ENCODE results near the gene HPX. TPM values are rescaled to one million over a fixed set of nuclear protein-coding genes. Genes with fewer than 3 reads are reported as not detected.

The HPX gene
- total RNA-seq, 1 donor from 2014 or later: 2.5 TPM

- DNase-seq (ENCODE audit: extremely low read depth, low read depth, low spot score): no peak
Measured at GRCh38 chr11:6418557-6419008, 22.2 kb downstream of the HPX start.

- no peak for DNase-seq (ENCODE audit: extremely low read depth, low read depth, low spot score)
Measured at GRCh38 chr11:6417907-6418556, 22.8 kb downstream of the HPX start.

- no peak for DNase-seq (ENCODE audit: extremely low read depth, low read depth, low spot score)
Measured at GRCh38 chr11:6415797-6416196, 25.0 kb downstream of the HPX start.

GRCh38 chr11:6414874-6415328, 25.9 kb downstream of the HPX start:
- DNase-seq (ENCODE audit: extremely low read depth, low read depth, low spot score): no peak

GRCh38 chr11:6413791-6414201, 27.0 kb downstream of the HPX start:
- no peak for DNase-seq (ENCODE audit: extremely low read depth, low read depth, low spot score)

GRCh38 chr11:6411594-6412031, 29.2 kb downstream of the HPX start:
- no peak for DNase-seq (ENCODE audit: extremely low read depth, low read depth, low spot score)

- no peak for DNase-seq (ENCODE audit: extremely low read depth, low read depth, low spot score)
Measured at GRCh38 chr11:6410695-6411430, 29.9 kb downstream of the HPX start.

GRCh38 chr11:6406370-6406769, 34.4 kb downstream of the HPX start:
- no peak for DNase-seq (ENCODE audit: extremely low read depth, low read depth, low spot score)

- no peak for DNase-seq (ENCODE audit: extremely low read depth, low read depth, low spot score)
Measured at GRCh38 chr11:6405846-6406245, 34.9 kb downstream of the HPX start.

GRCh38 chr11:6405052-6405667, 35.6 kb downstream of the HPX start:
- DNase-seq (ENCODE audit: extremely low read depth, low read depth, low spot score): no peak

GRCh38 chr11:6404342-6405051, 36.3 kb downstream of the HPX start:
- no peak for DNase-seq (ENCODE audit: extremely low read depth, low read depth, low spot score)

- DNase-seq (ENCODE audit: extremely low read depth, low read depth, low spot score): no peak
Measured at GRCh38 chr11:6403539-6403938, 37.2 kb downstream of the HPX start.

- DNase-seq (ENCODE audit: extremely low read depth, low read depth, low spot score): no peak
Measured at GRCh38 chr11:6402561-6402981, 38.2 kb downstream of the HPX start.

- no peak for DNase-seq (ENCODE audit: extremely low read depth, low read depth, low spot score)
Measured at GRCh38 chr11:6402061-6402470, 38.7 kb downstream of the HPX start.

GRCh38 chr11:6401464-6401863, 39.3 kb downstream of the HPX start:
- DNase-seq (ENCODE audit: extremely low read depth, low read depth, low spot score): no peak

GRCh38 chr11:6400431-6401345, 40.1 kb downstream of the HPX start:
- DNase-seq (ENCODE audit: extremely low read depth, low read depth, low spot score): no peak

- DNase-seq (ENCODE audit: extremely low read depth, low read depth, low spot score): no peak
Measured at GRCh38 chr11:6397636-6398035, 43.2 kb downstream of the HPX start.

- no peak for DNase-seq (ENCODE audit: extremely low read depth, low read depth, low spot score)
Measured at GRCh38 chr11:6397156-6397555, 43.6 kb downstream of the HPX start.

GRCh38 chr11:6395470-6396060, 45.2 kb downstream of the HPX start:
- no peak for DNase-seq (ENCODE audit: extremely low read depth, low read depth, low spot score)
